SK-N-MC (cell line): ENCODE measurements around the gene HRH1.

Experiments
- EZH2 ChIP-seq: fragments of 200-600 bp; sonication (generic); IDR thresholded peaks from one replicate; pipeline ENCODE4 v1.6.1; 2017; ENCODE audit warnings: antibody characterized with exemption
- FOXP2 ChIP-seq: optimal IDR thresholded peaks from 2 replicates; pipeline ENCODE3; 2011; ENCODE audit warnings: mild to moderate bottlenecking, moderate library complexity; ENCODE audit not compliant: insufficient read depth; ENCODE audit errors: extremely low read length, control extremely low read depth
- POLR2AphosphoS5 ChIP-seq: IDR thresholded peaks from 2 replicates; pipeline ENCODE4 v1.6.1; 2012; ENCODE audit warnings: mild to moderate bottlenecking, low read depth, low read length, borderline replicate concordance

GRCh38 chr3:11269007-11269406 lies 114.7 kb downstream of the HRH1 start:
- TF ChIP-seq EZH2 = no peak
- no peak for TF ChIP-seq POLR2AphosphoS5
- TF ChIP-seq FOXP2 = no peak
